Sigmoid colon (tissue), 7 donors: ENCODE measurements around the gene DIAPH2. TPM values are rescaled to one million over a fixed set of nuclear protein-coding genes. Genes with fewer than 3 reads are reported as not detected.
"Not testable (repeated sequence)": the region's sequence is repeated elsewhere in the genome, so short reads cannot be mapped to it uniquely, and the experiment has no call there.

Experiments used
- DNase-seq: peaks from one replicate; pipeline ENCODE4 v3.0.0-alpha.2; 2019
- H3K27ac ChIP-seq, 4 donors: fragments of 200-600 bp; sonication (generic); one replicate each; pipeline ENCODE4 v1.5.1; 2016 to 2019; ENCODE audit warnings: mild to moderate bottlenecking in 1 of 4
- H3K27me3 ChIP-seq, 3 donors: fragments of 200-600 bp; sonication (generic); one replicate each; pipeline ENCODE4 v1.5.1; 2019; ENCODE audit warnings: mild to moderate bottlenecking in 1 of 3
- H3K36me3 ChIP-seq, 4 donors: fragments of 200-600 bp; sonication (generic); one replicate each; pipeline ENCODE4 v1.5.1; 2016 to 2019
- H3K4me1 ChIP-seq, 4 donors: fragments of 200-600 bp; sonication (generic); one replicate each; pipeline ENCODE4 v1.5.1; 2017 to 2019
- H3K4me3 ChIP-seq, 4 donors: fragments of 200-600 bp; sonication (generic); one replicate each; pipeline ENCODE4 v1.5.1; 2017 to 2019; ENCODE audit warnings: mild to moderate bottlenecking in 2 of 4, moderate library complexity in 1 of 4
- H3K9me3 ChIP-seq, 4 donors: fragments of 200-600 bp in 3 of 4; sonication (generic) in 3 of 4; one replicate each; pipeline versions ENCODE4 v1.5.1 to v1.6.1; 2013 to 2019
- EP300 ChIP-seq, 4 donors: sonication (generic); formaldehyde crosslinking; IDR thresholded peaks; one replicate each; pipeline ENCODE4 v1.6.1; 2017; ENCODE audit warnings: antibody characterized with exemption in 4 of 4
- POLR2A ChIP-seq, 2 donors: fragments of 450-650 bp; IDR thresholded peaks; one replicate each; pipeline ENCODE4 v1.6.1; 2016; ENCODE audit warnings: antibody characterized with exemption in 2 of 2, mild to moderate bottlenecking in 2 of 2, moderate library complexity in 2 of 2
- POLR2AphosphoS5 ChIP-seq, 4 donors: sonication (generic); formaldehyde crosslinking; IDR thresholded peaks; one replicate each; pipeline ENCODE4 v1.6.1; 2017; ENCODE audit warnings: antibody characterized with exemption in 4 of 4
- WGBS, 2 donors: extraction: QIAGEN DNeasy Blood & Tissue Kit; methylation state at CpG; one replicate each; pipeline ENCODE4 v1.1.7; 2013; 5-methylcytosine and 5-hydroxymethylcytosine counted together
- intact Hi-C: fragments of 100-400 bp; cut with DNase I; formaldehyde crosslinking; loops from one replicate; pipeline ENCODE4 v1.15.1; 2023
- polyA plus RNA-seq, 3 donors: library from polyadenylated mRNA; stranded (reverse); fragments of 200-250 nt; gene quantifications; one replicate each; pipeline ENCODE4 v1.2.3, GENCODE V29; 2013
- total RNA-seq, 4 donors: library from RNA; depleted of rRNA; stranded (reverse); fragments of >200 nt; gene quantifications; one replicate each; pipeline ENCODE4 v1.1.0, GENCODE V29; 2016
- TF ChIP-seq, protein P1 (sequence below), 4 experiments: fragments of 450-650 bp in 3 of 4; fragments of 200-600 bp in 1 of 4; IDR thresholded peaks; one replicate each; pipeline ENCODE4 v1.5.1; 2016 to 2019; ENCODE audit warnings: antibody characterized with exemption in 4 of 4, mild to moderate bottlenecking in 3 of 4, moderate library complexity in 2 of 4
- donor health status: healthy with polysubstance abuse.
- donor health status: Bipolar disorder and iron deficiency.
- donor health status: healthy.

Gene DIAPH2
- total and polyA plus RNA-seq, 7 donors, result 6.6 to 31.3 (median 21.7) TPM

GRCh38 chrX:96838537-96838936 lies 153.9 kb downstream of the DIAPH2 start:
- no peaks in the 10 kb centered on the region for H3K4me1 ChIP-seq
- no peaks in the 10 kb centered on the region for H3K9me3 ChIP-seq
- no peak overlapping the region for H3K4me3 ChIP-seq
- intact Hi-C loops, result no loop called here
- 64 to 86% methylated on average over 1 of the region's 1 CpG for WGBS, 2 donors
- no peaks in the 10 kb centered on the region for H3K27me3 ChIP-seq
- TF ChIP-seq, protein P1, sequence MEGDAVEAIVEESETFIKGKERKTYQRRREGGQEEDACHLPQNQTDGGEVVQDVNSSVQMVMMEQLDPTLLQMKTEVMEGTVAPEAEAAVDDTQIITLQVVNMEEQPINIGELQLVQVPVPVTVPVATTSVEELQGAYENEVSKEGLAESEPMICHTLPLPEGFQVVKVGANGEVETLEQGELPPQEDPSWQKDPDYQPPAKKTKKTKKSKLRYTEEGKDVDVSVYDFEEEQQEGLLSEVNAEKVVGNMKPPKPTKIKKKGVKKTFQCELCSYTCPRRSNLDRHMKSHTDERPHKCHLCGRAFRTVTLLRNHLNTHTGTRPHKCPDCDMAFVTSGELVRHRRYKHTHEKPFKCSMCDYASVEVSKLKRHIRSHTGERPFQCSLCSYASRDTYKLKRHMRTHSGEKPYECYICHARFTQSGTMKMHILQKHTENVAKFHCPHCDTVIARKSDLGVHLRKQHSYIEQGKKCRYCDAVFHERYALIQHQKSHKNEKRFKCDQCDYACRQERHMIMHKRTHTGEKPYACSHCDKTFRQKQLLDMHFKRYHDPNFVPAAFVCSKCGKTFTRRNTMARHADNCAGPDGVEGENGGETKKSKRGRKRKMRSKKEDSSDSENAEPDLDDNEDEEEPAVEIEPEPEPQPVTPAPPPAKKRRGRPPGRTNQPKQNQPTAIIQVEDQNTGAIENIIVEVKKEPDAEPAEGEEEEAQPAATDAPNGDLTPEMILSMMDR (IDR thresholded peaks at IDR 0.05), result no peak
- TF ChIP-seq POLR2A (IDR thresholded peaks at IDR 0.05) (no peak), EP300 (IDR thresholded peaks at IDR 0.05) (no peak), POLR2AphosphoS5 (IDR thresholded peaks at IDR 0.05) (no peak)
- no peak overlapping the region for H3K27ac ChIP-seq
- no peaks in the 10 kb centered on the region for H3K36me3 ChIP-seq
- DNase-seq, result no peak

DNA sequence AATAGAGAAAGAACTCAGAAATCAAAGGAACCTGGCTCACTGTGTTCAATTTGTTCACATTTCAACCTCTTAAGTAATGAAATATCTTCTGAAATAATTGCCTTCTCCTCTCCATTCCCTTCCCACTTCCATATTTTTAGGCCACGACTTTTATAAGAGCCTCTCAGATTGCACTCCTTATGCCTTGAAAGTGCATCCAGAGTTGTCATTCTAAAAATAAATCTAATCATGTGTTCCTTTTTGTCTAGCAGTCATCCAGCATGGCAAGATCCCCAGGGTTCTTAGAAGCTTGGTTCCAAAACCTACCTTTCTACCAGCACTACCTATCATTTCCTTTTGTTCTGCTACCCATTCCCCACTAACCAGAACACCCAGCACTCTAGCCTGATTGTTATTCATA lies 156.7 kb downstream of the DIAPH2 start:
- DNase-seq, result no peak
- intact Hi-C loops, result no loop called here
- Histone ChIP-seq H3K9me3 (no peaks in the 10 kb centered on the region), H3K27ac (no peak overlapping the region), H3K27me3 (no peaks in the 10 kb centered on the region), H3K36me3 (no peaks in the 10 kb centered on the region), H3K4me1 (no peaks in the 10 kb centered on the region), H3K4me3 (no peak overlapping the region)
- WGBS, 2 donors, result 97 to 100% methylated on average over 1 of the region's 1 CpG
- TF ChIP-seq POLR2A (IDR thresholded peaks at IDR 0.05), result no peak
- TF ChIP-seq, protein P1 (IDR thresholded peaks at IDR 0.05), result no peak
- TF ChIP-seq POLR2AphosphoS5 (IDR thresholded peaks at IDR 0.05), result no peak
- no peak for TF ChIP-seq EP300 (IDR thresholded peaks at IDR 0.05)

- H3K36me3 ChIP-seq, H3K27me3 ChIP-seq, H3K27ac ChIP-seq, H3K9me3 ChIP-seq, H3K4me3 ChIP-seq, H3K4me1 ChIP-seq, DNase-seq, intact Hi-C loops: not testable (repeated sequence)
- WGBS, 2 donors, result 86 to 89% methylated on average over 3 of the region's 3 CpGs
Measured at GRCh38 chrX:96841866-96842265, 157.2 kb downstream of the DIAPH2 start.

DNA sequence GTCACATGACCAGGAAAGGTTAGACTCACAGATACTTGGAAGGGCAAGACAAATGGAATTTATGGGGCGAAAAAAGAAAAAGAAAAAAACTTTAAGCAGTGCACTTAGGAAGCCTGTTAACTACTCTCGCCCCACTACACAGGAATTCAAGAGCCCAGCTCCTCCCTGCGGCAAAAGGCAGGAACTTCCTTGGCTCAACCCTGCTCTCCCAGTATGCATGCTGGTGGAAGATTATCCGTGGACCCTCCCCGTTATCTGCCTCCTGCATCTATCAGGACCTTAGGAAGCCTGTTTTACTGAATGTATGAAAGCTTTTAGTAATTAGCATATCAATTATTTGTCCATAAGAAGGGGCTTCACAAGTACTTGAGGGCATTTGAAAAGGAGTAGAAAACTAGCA lies 158.9 kb downstream of the DIAPH2 start:
- Histone ChIP-seq H3K27ac (no peak overlapping the region), H3K36me3 (no peaks in the 10 kb centered on the region), H3K4me3 (no peak overlapping the region), H3K9me3 (no peaks in the 10 kb centered on the region), H3K4me1 (no peaks in the 10 kb centered on the region), H3K27me3 (no peaks in the 10 kb centered on the region)
- no peak for DNase-seq
- WGBS, 2 donors, result 88 to 98% methylated on average over 5 of the region's 5 CpGs
- intact Hi-C loops, result no loop called here
- TF ChIP-seq, protein P1 (IDR thresholded peaks at IDR 0.05), result no peak
- TF ChIP-seq EP300 (IDR thresholded peaks at IDR 0.05) (no peak), POLR2A (IDR thresholded peaks at IDR 0.05) (no peak), POLR2AphosphoS5 (IDR thresholded peaks at IDR 0.05) (no peak)

DNA sequence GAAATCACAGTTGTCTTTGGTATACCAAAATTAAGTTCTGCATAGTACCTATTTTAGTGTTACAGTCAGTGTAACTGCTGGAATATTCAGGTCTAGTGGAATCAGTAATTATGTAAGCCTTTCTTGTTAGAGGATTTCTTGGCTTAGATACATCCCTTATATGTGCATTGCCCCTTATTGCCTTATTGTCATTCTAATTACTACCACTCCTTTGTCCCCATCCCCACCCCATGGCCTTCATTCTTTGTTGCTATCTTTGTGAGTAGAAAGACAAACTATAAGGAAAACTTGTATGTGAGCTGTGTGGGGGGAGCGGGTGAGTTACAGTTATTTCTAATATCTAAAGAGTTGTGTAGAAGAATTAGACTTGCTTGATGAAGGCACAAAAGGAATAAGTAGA lies 162.2 kb downstream of the DIAPH2 start:
- 98% methylated on average over 1 of the region's 1 CpG for WGBS, 2 donors
- Histone ChIP-seq H3K27me3 (no peaks in the 10 kb centered on the region), H3K36me3 (no peaks in the 10 kb centered on the region), H3K27ac (no peak overlapping the region), H3K9me3 (no peaks in the 10 kb centered on the region), H3K4me1 (no peaks in the 10 kb centered on the region), H3K4me3 (no peak overlapping the region)
- DNase-seq, result no peak
- intact Hi-C loops, result no loop called here
- TF ChIP-seq POLR2AphosphoS5 (IDR thresholded peaks at IDR 0.05) (no peak), POLR2A (IDR thresholded peaks at IDR 0.05) (no peak), EP300 (IDR thresholded peaks at IDR 0.05) (no peak)
- TF ChIP-seq, protein P1 (IDR thresholded peaks at IDR 0.05), result no peak

GRCh38 chrX:96859422-96859821 lies 174.8 kb downstream of the DIAPH2 start:
- H3K4me3 ChIP-seq, DNase-seq, intact Hi-C loops, H3K9me3 ChIP-seq, H3K4me1 ChIP-seq, H3K36me3 ChIP-seq, H3K27ac ChIP-seq, H3K27me3 ChIP-seq: not testable (repeated sequence)
- WGBS, 2 donors, result 98 to 99% methylated on average over 4 of the region's 4 CpGs
